ENCODE results near the gene HPCAL1.
"Not testable (repeated sequence)": the region's sequence is repeated elsewhere in the genome, so short reads cannot be mapped to it uniquely, and the experiment has no call there.

The HPCAL1 gene

GRCh38 chr2:10438688-10439087, 136.0 kb downstream of the HPCAL1 start:
- DNase-seq (ENCODE audit: low read depth, low spot score): no peak

- no peak for DNase-seq (ENCODE audit: low read depth, low spot score)
These were observed 136.6 kb downstream of the HPCAL1 start for GRCh38 chr2:10439185-10439879.

GRCh38 chr2:10439971-10440370, 137.3 kb downstream of the HPCAL1 start:
- DNase-seq (ENCODE audit: low read depth, low spot score): no peak

GRCh38 chr2:10440736-10441135, 138.0 kb downstream of the HPCAL1 start:
- no peak for DNase-seq (ENCODE audit: low read depth, low spot score)

- no peak for DNase-seq (ENCODE audit: low read depth, low spot score)
These were observed 139.2 kb downstream of the HPCAL1 start for GRCh38 chr2:10441948-10442347.

- not testable (repeated sequence) for DNase-seq (ENCODE audit: low read depth, low spot score)
These were observed 139.9 kb downstream of the HPCAL1 start for GRCh38 chr2:10442469-10443126.

- DNase-seq (ENCODE audit: low read depth, low spot score): no peak
These were observed 141.8 kb downstream of the HPCAL1 start for GRCh38 chr2:10444463-10444862.

- DNase-seq (ENCODE audit: low read depth, low spot score): no peak
These were observed 143.9 kb downstream of the HPCAL1 start for GRCh38 chr2:10446631-10447030.

GRCh38 chr2:10447300-10447894, 144.7 kb downstream of the HPCAL1 start:
- DNase-seq (ENCODE audit: low read depth, low spot score): no peak

- DNase-seq (ENCODE audit: low read depth, low spot score): peak; percentile 95
These were observed 145.3 kb downstream of the HPCAL1 start, which contains the start of gene ODC1 for GRCh38 chr2:10447895-10448575. ODC1 (minus strand) TSS chr2:10448327; CDS start chr2:10445032, 3,295 bp downstream.

GRCh38 chr2:10448576-10449485, 146.1 kb downstream of the HPCAL1 start:
- peak; percentile 87 for DNase-seq (ENCODE audit: low read depth, low spot score)

- no peak for DNase-seq (ENCODE audit: low read depth, low spot score)
These were observed 146.8 kb downstream of the HPCAL1 start for GRCh38 chr2:10449486-10449831.

- no peak for DNase-seq (ENCODE audit: low read depth, low spot score)
These were observed 147.4 kb downstream of the HPCAL1 start for GRCh38 chr2:10449838-10450691.

GRCh38 chr2:10451819-10452218, 149.1 kb downstream of the HPCAL1 start:
- no peak for DNase-seq (ENCODE audit: low read depth, low spot score)

- no peak for DNase-seq (ENCODE audit: low read depth, low spot score)
These were observed 149.6 kb downstream of the HPCAL1 start for GRCh38 chr2:10452312-10452711.

GRCh38 chr2:10452956-10453904, 150.5 kb downstream of the HPCAL1 start:
- DNase-seq (ENCODE audit: low read depth, low spot score): no peak

- no peak for DNase-seq (ENCODE audit: low read depth, low spot score)
These were observed 151.2 kb downstream of the HPCAL1 start for GRCh38 chr2:10453905-10454298.

- no peak for DNase-seq (ENCODE audit: low read depth, low spot score)
These were observed 151.8 kb downstream of the HPCAL1 start for GRCh38 chr2:10454505-10454904.

- DNase-seq (ENCODE audit: low read depth, low spot score): not testable (repeated sequence)
These were observed 154.5 kb downstream of the HPCAL1 start for GRCh38 chr2:10457195-10457594.
